HG02938 (cell line): ENCODE data around the gene ZMYND11.
"Not testable (repeated sequence)": the region's sequence is repeated elsewhere in the genome, so short reads cannot be mapped to it uniquely, and the experiment has no call there.

ENCODE experiments used
- ATAC-seq: cut with Tn5 transposase; IDR thresholded peaks from one replicate; pipeline ENCODE4 v1.9.1; 2021; ENCODE audit warnings: mild to moderate bottlenecking, moderate library complexity; ENCODE audit not compliant: unreplicated experiment

ZMYND11 gene

GRCh38 chr10:241966-242643 lies 106.8 kb downstream of the ZMYND11 start:
- ATAC-seq: no peak

DNA sequence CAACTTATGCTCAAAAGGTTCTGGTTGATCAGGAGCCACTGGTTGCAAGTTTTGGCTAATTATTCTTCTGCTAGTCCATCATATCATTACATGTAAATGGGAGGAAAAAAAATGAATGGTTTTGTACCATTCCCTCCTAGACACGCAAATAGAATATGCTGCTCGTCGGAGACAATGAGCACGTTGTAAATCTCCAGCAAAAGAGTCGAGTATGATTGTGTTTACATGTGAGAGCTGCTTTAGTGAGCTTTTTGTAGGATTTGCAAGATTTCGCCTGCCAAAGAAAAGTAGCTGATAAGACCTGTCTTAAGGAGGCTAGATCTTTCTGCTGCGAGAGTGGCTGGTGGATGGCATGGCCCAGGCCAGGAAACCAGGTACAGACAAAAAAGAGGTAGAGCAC lies 109.0 kb downstream of the ZMYND11 start:
- ATAC-seq: no peak

GRCh38 chr10:246431-246830 lies 111.2 kb downstream of the ZMYND11 start:
- no peak for ATAC-seq

DNA sequence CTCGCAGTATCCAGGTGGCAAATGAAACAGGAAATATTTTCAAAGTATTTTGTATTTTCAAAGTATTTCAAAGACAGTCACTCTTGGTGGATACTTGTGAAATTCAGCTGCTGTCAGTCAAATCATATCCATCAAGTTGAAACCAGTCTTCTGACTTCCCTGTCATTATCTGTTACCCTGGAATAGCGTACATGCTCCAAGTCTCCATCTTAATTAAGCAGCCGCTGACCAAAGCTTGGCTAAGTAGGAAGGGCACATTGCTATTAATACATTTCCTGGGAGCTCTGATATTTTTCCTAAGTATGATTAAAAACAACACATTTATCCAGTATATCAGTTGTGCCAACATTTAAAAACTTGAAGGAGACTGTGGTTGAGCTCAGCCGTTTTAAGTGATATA lies 112.2 kb downstream of the ZMYND11 start:
- ATAC-seq: no peak

GRCh38 chr10:248307-248706 lies 113.1 kb downstream of the ZMYND11 start:
- ATAC-seq: no peak

GRCh38 chr10:251982-252582 lies 116.8 kb downstream of the ZMYND11 start:
- ATAC-seq: no peak

- no peak for ATAC-seq
Observed at GRCh38 chr10:260819-261429, 125.7 kb downstream of the ZMYND11 start.

GRCh38 chr10:264160-265073 lies 129.2 kb downstream of the ZMYND11 start:
- ATAC-seq: not testable (repeated sequence)

DNA sequence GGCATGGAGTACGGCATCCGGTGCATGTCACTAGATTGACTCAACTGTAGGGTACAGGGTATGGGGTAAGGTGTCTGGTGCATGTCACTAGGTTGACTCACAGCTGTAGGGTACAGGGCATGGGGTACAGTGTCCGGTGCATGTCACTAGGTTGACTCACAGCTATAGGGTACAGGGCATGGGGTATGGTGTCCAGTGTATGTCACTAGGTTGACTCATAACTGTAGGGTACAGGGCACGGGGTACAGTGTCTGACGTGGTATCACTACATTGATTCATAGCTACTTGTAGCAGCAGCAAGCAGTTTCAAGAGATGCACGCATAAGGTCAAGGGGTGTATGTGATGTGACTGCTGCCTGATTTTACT lies 129.8 kb downstream of the ZMYND11 start:
- ATAC-seq: peak; percentile 45

GRCh38 chr10:265816-266588 lies 130.7 kb downstream of the ZMYND11 start:
- not testable (repeated sequence) for ATAC-seq

- ATAC-seq: no peak
Observed at GRCh38 chr10:266974-267425, 131.7 kb downstream of the ZMYND11 start.

GRCh38 chr10:267705-268104 lies 132.4 kb downstream of the ZMYND11 start:
- ATAC-seq: no peak

DNA sequence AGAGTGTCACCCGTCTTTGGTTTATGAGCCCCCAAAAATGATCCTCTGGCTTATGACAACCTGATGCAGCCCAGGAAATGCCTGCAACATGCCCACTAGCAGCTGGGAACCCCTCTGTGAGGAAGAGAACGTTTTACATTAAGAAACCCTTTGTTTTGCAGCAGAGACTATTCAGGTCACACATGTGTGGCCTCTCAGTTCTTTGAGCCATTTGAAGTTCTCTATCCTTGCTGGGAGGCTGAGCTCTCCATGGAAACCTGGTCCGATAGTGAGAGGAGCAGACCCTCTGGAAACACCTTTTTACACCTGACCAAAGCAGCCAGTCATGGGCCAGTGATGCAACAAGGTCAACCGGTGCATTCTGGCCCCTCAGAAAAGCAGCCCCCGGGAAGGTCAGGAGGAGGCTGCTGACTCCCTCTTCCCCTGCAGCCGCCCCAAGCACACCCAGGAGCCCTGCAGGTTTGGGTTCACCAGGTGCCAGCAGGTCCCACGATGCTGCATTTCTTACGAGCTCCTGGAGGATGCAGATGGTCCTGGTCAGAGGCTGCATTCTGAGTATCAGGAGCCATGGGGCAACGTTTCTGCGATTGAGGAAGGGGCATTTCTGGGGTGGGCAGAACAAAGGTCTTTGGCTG lies 134.3 kb downstream of the ZMYND11 start:
- no peak for ATAC-seq

GRCh38 chr10:271201-271600 lies 135.9 kb downstream of the ZMYND11 start:
- no peak for ATAC-seq

GRCh38 chr10:271722-272121 lies 136.5 kb downstream of the ZMYND11 start:
- ATAC-seq: no peak

- ATAC-seq: no peak
Observed at GRCh38 chr10:273088-273487, 137.8 kb downstream of the ZMYND11 start.

- ATAC-seq: no peak
Observed at GRCh38 chr10:274866-275265, 139.6 kb downstream of the ZMYND11 start.

- no peak for ATAC-seq
Observed at GRCh38 chr10:275680-276079, 140.4 kb downstream of the ZMYND11 start.

DNA sequence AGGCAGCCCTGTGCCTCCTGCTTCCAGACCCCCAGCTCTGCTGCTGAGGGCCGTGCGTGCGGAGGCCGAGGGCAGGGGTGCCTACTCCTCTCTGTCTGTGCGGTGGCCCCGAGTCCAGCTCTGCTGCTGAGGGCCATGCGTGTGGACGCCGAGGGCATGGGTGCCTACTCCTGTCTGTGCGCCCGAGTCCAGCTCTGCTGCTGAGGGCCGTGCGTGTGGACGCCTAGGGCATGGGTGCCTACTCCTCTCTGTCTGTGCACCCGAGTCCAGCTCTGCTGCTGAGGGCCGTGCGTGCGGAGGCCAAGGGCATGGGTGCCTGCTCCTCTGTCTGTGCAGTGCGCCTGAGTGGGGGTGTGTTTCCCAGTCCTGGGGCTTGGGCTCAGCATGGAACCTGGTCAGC lies 142.7 kb downstream of the ZMYND11 start:
- ATAC-seq: no peak

DNA sequence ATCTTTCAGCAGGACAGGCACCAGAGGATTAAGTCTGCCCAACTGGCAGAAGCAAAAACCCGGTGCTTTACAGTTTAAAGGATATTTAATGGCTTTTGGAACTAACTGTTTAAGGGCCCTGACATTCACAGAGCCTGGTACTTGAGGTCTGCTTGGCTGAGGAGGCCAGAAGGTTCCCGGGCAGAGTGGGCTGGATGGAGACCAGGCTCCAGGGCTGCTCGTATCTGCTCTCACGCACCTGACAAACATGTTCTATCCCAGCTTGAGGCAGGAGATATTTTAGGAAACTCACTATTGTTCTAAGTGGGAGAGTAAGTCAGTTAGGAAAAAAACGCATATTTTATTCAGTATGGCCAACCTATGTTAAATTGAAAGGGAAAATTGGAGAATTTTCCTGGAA lies 143.5 kb downstream of the ZMYND11 start:
- ATAC-seq: no peak
